OCI-LY3 (cell line): Measurements from ENCODE around the gene PGM1.

Experiments used
- H2AFZ ChIP-seq: fragments of 200-600, 300-600 bp; shearing (Covaris generic); 2 replicates; pipeline ENCODE4 v1.6.0; 2014; ENCODE audit warnings: antibody characterized with exemption, low read depth, low read length
- H3K27ac ChIP-seq: fragments of 200-600, 300-600 bp; sonication (generic); 2 replicates; pipeline ENCODE4 v1.5.1; 2014; ENCODE audit warnings: mild to moderate bottlenecking, low read length, moderate library complexity, mixed read lengths
- H3K27me3 ChIP-seq: fragments of 200-600, 300-600 bp; sonication (generic); 2 replicates; pipeline ENCODE4 v1.6.1; 2014; ENCODE audit warnings: low read depth, low read length, mixed read lengths
- H3K36me3 ChIP-seq: fragments of 200-600, 300-600 bp; sonication (generic); replicated peaks from 2 replicates; pipeline ENCODE3; 2014; ENCODE audit warnings: low read depth, low read length, mixed read lengths
- H3K4me1 ChIP-seq: fragments of 300-600, 200-600 bp; sonication (generic); 2 replicates; pipeline ENCODE4 v1.6.1; 2014; ENCODE audit warnings: low read length, mixed read lengths
- H3K4me2 ChIP-seq: fragments of 200-600, 300-600 bp; sonication (generic); 2 replicates; pipeline ENCODE4 v1.6.1; 2014; ENCODE audit warnings: low read length, mixed read lengths
- H3K4me3 ChIP-seq: fragments of 300-600, 200-600 bp; sonication (generic); 2 replicates; pipeline ENCODE4 v1.5.1; 2014; ENCODE audit warnings: antibody characterized with exemption, mild to moderate bottlenecking, low read length, moderate library complexity
- H3K79me2 ChIP-seq: fragments of 300-600, 200-600 bp; shearing (Covaris generic); 2 replicates; pipeline ENCODE4 v1.6.1; 2014; ENCODE audit warnings: mild to moderate bottlenecking, low read length, mixed read lengths
- H3K9ac ChIP-seq: fragments of 300-600, 200-600 bp; shearing (Covaris generic); 2 replicates; pipeline ENCODE4 v1.6.0; 2014; ENCODE audit warnings: mild to moderate bottlenecking, low read length, moderate library complexity
- H3K9me3 ChIP-seq: fragments of 200-600, 300-600 bp; shearing (Covaris generic); 2 replicates; pipeline ENCODE4 v1.6.1; 2014; ENCODE audit warnings: low read length, mixed read lengths; ENCODE audit not compliant: insufficient read depth
- H4K20me1 ChIP-seq: fragments of 200-600, 300-600 bp; sonication (generic); 2 replicates; pipeline ENCODE4 v1.6.1; 2016; ENCODE audit warnings: low read length, mixed read lengths; ENCODE audit not compliant: insufficient read depth
- EZH2phosphoT487 ChIP-seq: fragments of 200-600 bp; shearing (Covaris generic); IDR thresholded peaks from 2 replicates; pipeline ENCODE4 v1.6.1; 2018; ENCODE audit warnings: antibody characterized with exemption, mixed run types, low read depth
- TF ChIP-seq, protein P1 (sequence below): fragments of 200-600, 300-600 bp; sonication (generic); IDR thresholded peaks from 2 replicates; pipeline ENCODE4 v1.5.1; 2014; ENCODE audit warnings: antibody characterized with exemption, low read length, low read depth

Gene PGM1

DNA sequence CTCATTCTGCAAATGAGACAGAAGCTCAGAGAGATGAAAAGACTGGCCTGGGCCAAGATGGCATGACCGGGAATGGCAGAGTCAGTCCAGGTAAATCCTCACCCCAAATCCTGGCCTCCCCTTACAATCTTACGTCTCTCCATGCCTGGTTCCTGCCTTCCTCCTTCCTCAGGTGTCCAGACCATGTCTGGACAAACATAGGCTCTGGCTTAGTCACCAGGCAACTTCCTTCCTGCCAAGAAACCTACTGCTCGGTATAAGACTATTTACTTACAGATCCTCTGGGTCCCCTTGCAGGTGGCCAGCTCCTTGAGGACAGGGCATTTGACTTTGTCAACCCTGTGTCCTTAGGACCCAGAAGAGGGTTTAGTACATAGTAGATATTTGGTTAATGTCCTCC, 111.2 kb downstream of the PGM1 start:
- Histone ChIP-seq H3K4me1 (peaks cover 17% of the 10 kb centered on the region), H3K79me2 (no peaks in the 10 kb centered on the region), H3K27me3 (peaks cover 16% of the 10 kb centered on the region; the same call in 1 of the 2 replicates), H3K9ac (no peak overlapping the region), H3K36me3 (no peaks in the 10 kb centered on the region), H3K4me3 (no peak overlapping the region), H3K9me3 (no peaks in the 10 kb centered on the region), H3K4me2 (0 out of 2 replicates have a peak overlapping the region, but pooled peaks have one; percentile 89), H4K20me1 (no peaks in the 10 kb centered on the region), H3K27ac (no peak overlapping the region), H2AFZ (no peak overlapping the region)
- TF ChIP-seq, protein P1, sequence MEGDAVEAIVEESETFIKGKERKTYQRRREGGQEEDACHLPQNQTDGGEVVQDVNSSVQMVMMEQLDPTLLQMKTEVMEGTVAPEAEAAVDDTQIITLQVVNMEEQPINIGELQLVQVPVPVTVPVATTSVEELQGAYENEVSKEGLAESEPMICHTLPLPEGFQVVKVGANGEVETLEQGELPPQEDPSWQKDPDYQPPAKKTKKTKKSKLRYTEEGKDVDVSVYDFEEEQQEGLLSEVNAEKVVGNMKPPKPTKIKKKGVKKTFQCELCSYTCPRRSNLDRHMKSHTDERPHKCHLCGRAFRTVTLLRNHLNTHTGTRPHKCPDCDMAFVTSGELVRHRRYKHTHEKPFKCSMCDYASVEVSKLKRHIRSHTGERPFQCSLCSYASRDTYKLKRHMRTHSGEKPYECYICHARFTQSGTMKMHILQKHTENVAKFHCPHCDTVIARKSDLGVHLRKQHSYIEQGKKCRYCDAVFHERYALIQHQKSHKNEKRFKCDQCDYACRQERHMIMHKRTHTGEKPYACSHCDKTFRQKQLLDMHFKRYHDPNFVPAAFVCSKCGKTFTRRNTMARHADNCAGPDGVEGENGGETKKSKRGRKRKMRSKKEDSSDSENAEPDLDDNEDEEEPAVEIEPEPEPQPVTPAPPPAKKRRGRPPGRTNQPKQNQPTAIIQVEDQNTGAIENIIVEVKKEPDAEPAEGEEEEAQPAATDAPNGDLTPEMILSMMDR = no peak
- TF ChIP-seq EZH2phosphoT487 = no peak

DNA sequence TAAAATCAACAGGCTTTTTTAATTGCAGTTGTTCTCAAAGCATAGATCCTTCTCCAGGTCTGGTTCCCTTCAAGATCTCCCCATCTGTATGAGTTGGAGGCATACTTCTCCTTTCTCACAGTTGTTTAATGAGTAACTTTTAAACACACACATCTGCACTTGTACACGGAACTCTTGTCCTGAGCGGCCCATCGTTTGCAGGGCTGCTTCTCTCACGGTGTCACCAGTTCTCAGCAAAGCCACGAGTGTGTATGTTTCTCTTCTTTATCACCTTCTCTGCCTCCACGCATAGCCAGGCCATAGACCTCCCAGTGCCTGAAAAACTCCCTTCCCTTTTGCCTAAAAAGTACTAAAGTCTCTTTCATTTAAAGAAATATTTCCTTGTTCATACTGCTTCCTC, 111.9 kb downstream of the PGM1 start:
- Histone ChIP-seq H3K4me3 (peak overlapping the region; percentile 45), H3K36me3 (no peaks in the 10 kb centered on the region), H4K20me1 (no peaks in the 10 kb centered on the region), H3K27me3 (peaks cover 16% of the 10 kb centered on the region; the same call in 1 of the 2 replicates), H3K79me2 (no peaks in the 10 kb centered on the region), H3K9me3 (no peaks in the 10 kb centered on the region), H3K4me2 (peak overlapping the region; percentile 89), H2AFZ (peak overlapping the region; percentile 88), H3K9ac (peak overlapping the region; percentile 24; the same call in 1 of the 2 replicates), H3K27ac (no peak overlapping the region), H3K4me1 (peaks cover 17% of the 10 kb centered on the region)
- TF ChIP-seq EZH2phosphoT487 = no peak
- TF ChIP-seq, protein P1 = no peak

DNA sequence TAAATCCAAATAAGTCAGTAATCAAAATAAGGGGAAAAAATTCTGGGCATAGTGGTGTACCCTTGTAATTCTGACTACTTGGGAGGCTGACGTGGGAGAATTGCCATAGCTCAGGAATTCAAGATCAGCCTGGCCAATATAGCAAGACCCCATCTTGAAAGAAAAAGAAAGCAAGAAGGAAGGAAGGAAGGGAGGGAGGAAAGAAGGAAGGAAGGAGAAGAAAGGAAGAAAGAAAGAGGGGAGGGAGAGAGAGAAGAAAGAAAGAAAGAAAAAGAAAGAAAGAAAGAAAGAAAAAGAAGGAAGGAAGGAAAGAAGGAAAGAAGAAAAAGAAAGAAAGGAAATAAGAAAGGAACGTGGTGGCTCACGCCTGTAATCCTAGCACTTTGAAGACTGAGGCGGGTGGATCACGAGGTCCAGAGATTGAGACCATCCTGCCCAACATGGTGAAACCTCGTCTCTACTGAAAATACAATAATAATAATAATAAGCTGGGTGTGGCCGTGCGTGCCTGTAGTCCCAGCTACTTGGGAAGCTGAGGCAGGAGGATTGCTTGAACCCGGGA, 116.1 kb downstream of the PGM1 start:
- no peak overlapping the region for H3K4me3 ChIP-seq
- no peaks in the 10 kb centered on the region for H3K9me3 ChIP-seq
- no peak overlapping the region for H3K4me2 ChIP-seq
- H3K79me2 ChIP-seq = no peaks in the 10 kb centered on the region
- H3K36me3 ChIP-seq = no peaks in the 10 kb centered on the region
- H3K27ac ChIP-seq = no peak overlapping the region
- H3K9ac ChIP-seq = no peak overlapping the region
- no peaks in the 10 kb centered on the region for H4K20me1 ChIP-seq
- peaks cover 7% of the 10 kb centered on the region; the same call in 1 of the 2 replicates for H3K27me3 ChIP-seq
- TF ChIP-seq EZH2phosphoT487 = no peak
- TF ChIP-seq, protein P1 = no peak
- peaks cover 32% of the 10 kb centered on the region for H3K4me1 ChIP-seq
- H2AFZ ChIP-seq = no peak overlapping the region
